ENCODE results near the gene ERN2.

The ERN2 gene

GRCh38 chr16:23673971-23674614 is 38.9 kb downstream of the ERN2 start:
- TF ChIP-seq CTCF (IDR thresholded peaks at IDR 0.05; ENCODE audit: insufficient read depth, missing control alignments), result no peak
- DNase-seq (ENCODE audit: insufficient read length, low spot score) (no peak), FAIRE-seq (no peak)

GRCh38 chr16:23670137-23670776 is 42.8 kb downstream of the ERN2 start:
- TF ChIP-seq CTCF (IDR thresholded peaks at IDR 0.05; ENCODE audit: insufficient read depth, missing control alignments), result no peak
- FAIRE-seq, result no peak
- no peak for DNase-seq (ENCODE audit: insufficient read length, low spot score)

GRCh38 chr16:23668873-23669272 is 44.1 kb downstream of the ERN2 start:
- DNase-seq (ENCODE audit: insufficient read length, low spot score) (no peak), FAIRE-seq (no peak)

GRCh38 chr16:23668225-23668624 is 44.8 kb downstream of the ERN2 start:
- FAIRE-seq (no peak), DNase-seq (ENCODE audit: insufficient read length, low spot score) (no peak)
- TF ChIP-seq CTCF (IDR thresholded peaks at IDR 0.05; ENCODE audit: insufficient read depth, missing control alignments), result no peak

More at GRCh38 chr16:23668873-23669272, 44.1 kb downstream of the ERN2 start:
- no peak for TF ChIP-seq CTCF (IDR thresholded peaks at IDR 0.05; ENCODE audit: insufficient read depth, missing control alignments)

GRCh38 chr16:23667355-23667659 is 45.7 kb downstream of the ERN2 start:
- DNase-seq (ENCODE audit: insufficient read length, low spot score) (no peak), FAIRE-seq (no peak)
- TF ChIP-seq CTCF (IDR thresholded peaks at IDR 0.05; ENCODE audit: insufficient read depth, missing control alignments), result no peak

- TF ChIP-seq CTCF (IDR thresholded peaks at IDR 0.05; ENCODE audit: insufficient read depth, missing control alignments), result no peak
- FAIRE-seq, result no peak
- DNase-seq (ENCODE audit: insufficient read length, low spot score), result no peak
Measured at GRCh38 chr16:23666571-23667354, 46.3 kb downstream of the ERN2 start.

GRCh38 chr16:23663918-23664317 is 49.1 kb downstream of the ERN2 start:
- no peak for FAIRE-seq
- DNase-seq (ENCODE audit: insufficient read length, low spot score), result no peak
- no peak for TF ChIP-seq CTCF (IDR thresholded peaks at IDR 0.05; ENCODE audit: insufficient read depth, missing control alignments)
